Testis (tissue), 3 donors: Measurements from ENCODE around the gene TLN1. TPM values are rescaled to one million over a fixed set of nuclear protein-coding genes. Genes with fewer than 3 reads are reported as not detected.

Experiments used
- DNase-seq: peaks from one replicate; pipeline ENCODE4 v3.0.0-alpha.2; 2019
- H3K27ac ChIP-seq, 2 donors: fragments of 200-600 bp; sonication (generic); one replicate each; pipeline ENCODE4 v1.5.1; 2019
- H3K27me3 ChIP-seq: fragments of 200-600 bp; sonication (generic); one replicate; pipeline ENCODE4 v1.5.1; 2019
- H3K36me3 ChIP-seq: fragments of 200-600 bp; sonication (generic); one replicate; pipeline ENCODE4 v1.5.1; 2017; ENCODE audit warnings: low read depth; ENCODE audit errors: missing control alignments
- H3K4me1 ChIP-seq: fragments of 200-600 bp; sonication (generic); one replicate; pipeline ENCODE4 v1.5.1; 2019
- H3K4me3 ChIP-seq, 2 donors: fragments of 200-600 bp; sonication (generic); one replicate each; pipeline ENCODE4 v1.5.1; 2017 to 2019
- H3K9me3 ChIP-seq: fragments of 200-600 bp; sonication (generic); one replicate; pipeline ENCODE4 v1.5.1; 2017
- POLR2A ChIP-seq: fragments of 450-650 bp; IDR thresholded peaks from one replicate; pipeline ENCODE4 v1.6.1; 2017; ENCODE audit warnings: antibody characterized with exemption, mild to moderate bottlenecking, moderate library complexity
- WGBS, 2 donors: methylation state at CpG; one replicate each; pipeline ENCODE4 v1.1.5; 2018; 5-methylcytosine and 5-hydroxymethylcytosine counted together
- intact Hi-C: fragments of 100-400 bp; cut with DNase I; formaldehyde crosslinking; loops from one replicate; pipeline ENCODE4 v1.15.1; 2023; ENCODE audit warnings: low total_unique reads
- polyA plus RNA-seq: library from polyadenylated mRNA; stranded (reverse); fragments of 350-450 nt; fragmentation: Illumina TruSeq; extraction: RNeasy Lipid Tissue Mini Kit (QIAGEN cat#74804); gene quantifications from one replicate; pipeline ENCODE4 v1.2.3, GENCODE V29; 2014; ENCODE audit warnings: low read depth, low replicate concordance; ENCODE audit not compliant: insufficient read depth
- total RNA-seq, 2 donors: library from RNA; depleted of rRNA; stranded (reverse); fragments of >200 nt; gene quantifications; one replicate each; pipeline ENCODE4 v1.2.3, GENCODE V29; 2016
- TF ChIP-seq, protein P1 (sequence below), 3 experiments: fragments of 450-650 bp in 2 of 3; fragments of 200-600 bp in 1 of 3; sonication (generic) in 1 of 3; IDR thresholded peaks; one replicate each; pipeline ENCODE4 v1.5.1; 2016 to 2019; ENCODE audit warnings: antibody characterized with exemption in 3 of 3, mild to moderate bottlenecking in 2 of 3, moderate library complexity in 1 of 3

TLN1 gene
- total and polyA plus RNA-seq, 3 donors from 2014 or later: 134 to 201 (median 171) TPM

DNA sequence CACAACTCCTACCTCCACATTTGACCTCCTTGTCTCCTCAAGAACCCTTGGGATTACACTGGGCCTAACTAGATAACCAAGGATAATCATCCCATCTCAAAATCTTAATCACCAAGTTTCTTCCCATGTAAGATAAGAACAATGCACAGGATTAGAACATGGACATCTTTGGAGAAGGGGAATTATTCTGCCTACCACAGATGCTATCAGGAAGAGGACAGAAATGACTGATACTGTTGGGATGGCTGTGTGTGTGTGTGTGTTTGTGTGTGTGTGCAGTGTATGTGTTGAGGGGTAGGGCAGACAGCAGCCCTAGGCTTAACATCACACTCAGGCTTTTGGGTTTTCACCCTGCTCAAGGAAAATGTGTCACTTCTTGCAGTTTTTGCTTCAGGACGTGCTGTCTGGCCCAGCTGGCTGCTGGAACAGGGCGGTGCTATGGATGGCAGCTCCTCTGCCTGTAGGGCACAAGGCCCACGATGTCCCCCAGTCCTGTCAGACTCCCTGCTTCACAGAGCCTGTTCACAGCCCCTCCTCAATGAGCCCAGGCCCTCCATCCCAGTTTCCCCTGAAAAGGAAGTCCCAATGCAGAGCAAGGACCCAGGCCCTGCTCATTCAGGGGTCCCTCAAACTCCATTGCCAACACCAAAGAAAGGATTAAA lies 50.5 kb downstream of the TLN1 start:
- Histone ChIP-seq H3K27me3 (no peaks in the 10 kb centered on the region), H3K4me3 (no peak overlapping the region), H3K9me3 (no peaks in the 10 kb centered on the region), H3K27ac (no peak overlapping the region), H3K4me1 (peaks cover 13% of the 10 kb centered on the region), H3K36me3 (no peaks in the 10 kb centered on the region)
- intact Hi-C loops: no loop called here
- DNase-seq: no peak
- TF ChIP-seq, protein P1, sequence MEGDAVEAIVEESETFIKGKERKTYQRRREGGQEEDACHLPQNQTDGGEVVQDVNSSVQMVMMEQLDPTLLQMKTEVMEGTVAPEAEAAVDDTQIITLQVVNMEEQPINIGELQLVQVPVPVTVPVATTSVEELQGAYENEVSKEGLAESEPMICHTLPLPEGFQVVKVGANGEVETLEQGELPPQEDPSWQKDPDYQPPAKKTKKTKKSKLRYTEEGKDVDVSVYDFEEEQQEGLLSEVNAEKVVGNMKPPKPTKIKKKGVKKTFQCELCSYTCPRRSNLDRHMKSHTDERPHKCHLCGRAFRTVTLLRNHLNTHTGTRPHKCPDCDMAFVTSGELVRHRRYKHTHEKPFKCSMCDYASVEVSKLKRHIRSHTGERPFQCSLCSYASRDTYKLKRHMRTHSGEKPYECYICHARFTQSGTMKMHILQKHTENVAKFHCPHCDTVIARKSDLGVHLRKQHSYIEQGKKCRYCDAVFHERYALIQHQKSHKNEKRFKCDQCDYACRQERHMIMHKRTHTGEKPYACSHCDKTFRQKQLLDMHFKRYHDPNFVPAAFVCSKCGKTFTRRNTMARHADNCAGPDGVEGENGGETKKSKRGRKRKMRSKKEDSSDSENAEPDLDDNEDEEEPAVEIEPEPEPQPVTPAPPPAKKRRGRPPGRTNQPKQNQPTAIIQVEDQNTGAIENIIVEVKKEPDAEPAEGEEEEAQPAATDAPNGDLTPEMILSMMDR (IDR thresholded peaks at IDR 0.05): no peak
- TF ChIP-seq POLR2A: no peak
- 68 to 89% methylated on average over 3 of the region's 3 CpGs for WGBS, 2 donors

DNA sequence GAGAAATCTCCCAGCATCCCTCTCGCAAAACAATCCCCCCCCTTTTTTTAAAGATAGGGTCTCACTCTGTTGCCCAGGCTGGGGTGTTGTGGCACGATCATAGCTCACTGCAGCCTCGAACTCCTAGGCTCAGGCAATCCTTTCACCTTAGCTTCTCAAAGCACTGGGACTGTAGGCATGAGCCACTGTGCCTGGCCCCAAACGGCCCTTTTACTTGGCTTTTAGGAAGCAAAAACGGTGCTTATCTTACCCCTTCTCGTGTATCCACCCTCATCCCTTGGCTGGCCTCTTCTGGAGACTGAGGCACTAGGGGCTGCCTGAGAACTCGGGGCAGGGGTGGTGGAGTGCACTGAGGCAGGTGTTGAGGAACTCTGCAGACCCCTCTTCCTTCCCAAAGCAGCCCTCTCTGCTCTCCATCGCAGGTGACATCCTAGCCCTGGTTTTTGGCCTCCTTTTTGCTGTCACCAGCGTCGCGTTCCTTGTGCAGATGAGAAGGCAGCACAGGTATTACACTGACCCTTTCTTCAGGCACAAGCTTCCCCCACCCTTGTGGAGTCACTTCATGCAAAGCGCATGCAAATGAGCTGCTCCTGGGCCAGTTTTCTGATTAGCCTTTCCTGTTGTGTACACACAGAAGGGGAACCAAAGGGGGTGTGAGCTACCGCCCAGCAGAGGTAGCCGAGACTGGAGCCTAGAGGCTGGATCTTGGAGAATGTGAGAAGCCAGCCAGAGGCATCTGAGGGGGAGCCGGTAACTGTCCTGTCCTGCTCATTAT lies 51.5 kb downstream of the TLN1 start:
- no peak for TF ChIP-seq POLR2A
- TF ChIP-seq, protein P1 (IDR thresholded peaks at IDR 0.05): no peak
- H3K27me3 ChIP-seq: no peaks in the 10 kb centered on the region
- no peak overlapping the region for H3K27ac ChIP-seq
- no peak overlapping the region for H3K4me3 ChIP-seq
- DNase-seq: no peak
- peaks cover 7% of the 10 kb centered on the region for H3K4me1 ChIP-seq
- 64% methylated on average over 11 to 15 of the region's 15 CpGs for WGBS, 2 donors
- intact Hi-C loops: no loop called here
- H3K36me3 ChIP-seq: no peaks in the 10 kb centered on the region
- no peaks in the 10 kb centered on the region for H3K9me3 ChIP-seq

DNA sequence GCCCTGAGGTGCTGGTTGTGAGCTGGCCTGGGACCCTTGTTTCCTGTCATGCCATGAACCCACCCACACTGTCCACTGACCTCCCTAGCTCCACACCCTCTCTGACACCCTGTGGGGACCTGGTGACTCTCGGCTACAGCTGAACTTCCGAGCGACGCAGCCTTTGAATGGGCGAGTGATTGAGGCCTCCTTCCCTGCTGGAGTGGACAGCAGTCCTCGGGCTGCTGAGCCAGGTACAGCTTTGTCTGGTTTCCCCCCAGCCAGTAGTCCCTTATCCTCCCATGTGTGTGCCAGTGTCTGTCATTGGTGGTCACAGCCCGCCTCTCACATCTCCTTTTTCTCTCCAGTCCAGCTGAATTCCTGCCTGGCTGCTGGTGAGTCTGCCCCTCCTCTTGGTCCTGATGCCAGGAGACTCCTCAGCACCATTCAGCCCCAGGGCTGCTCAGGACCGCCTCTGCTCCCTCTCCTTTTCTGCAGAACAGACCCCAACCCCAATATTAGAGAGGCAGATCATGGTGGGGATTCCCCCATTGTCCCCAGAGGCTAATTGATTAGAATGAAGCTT lies 52.1 kb downstream of the TLN1 start:
- Histone ChIP-seq H3K27ac (no peak overlapping the region), H3K4me1 (peaks cover 3% of the 10 kb centered on the region), H3K9me3 (no peaks in the 10 kb centered on the region), H3K27me3 (no peaks in the 10 kb centered on the region), H3K36me3 (no peaks in the 10 kb centered on the region), H3K4me3 (no peak overlapping the region)
- TF ChIP-seq POLR2A: no peak
- TF ChIP-seq, protein P1 (IDR thresholded peaks at IDR 0.05): no peak
- no peak for DNase-seq
- WGBS, 2 donors: 84 to 96% methylated on average over 8 of the region's 8 CpGs
- intact Hi-C loops: no loop called here

DNA sequence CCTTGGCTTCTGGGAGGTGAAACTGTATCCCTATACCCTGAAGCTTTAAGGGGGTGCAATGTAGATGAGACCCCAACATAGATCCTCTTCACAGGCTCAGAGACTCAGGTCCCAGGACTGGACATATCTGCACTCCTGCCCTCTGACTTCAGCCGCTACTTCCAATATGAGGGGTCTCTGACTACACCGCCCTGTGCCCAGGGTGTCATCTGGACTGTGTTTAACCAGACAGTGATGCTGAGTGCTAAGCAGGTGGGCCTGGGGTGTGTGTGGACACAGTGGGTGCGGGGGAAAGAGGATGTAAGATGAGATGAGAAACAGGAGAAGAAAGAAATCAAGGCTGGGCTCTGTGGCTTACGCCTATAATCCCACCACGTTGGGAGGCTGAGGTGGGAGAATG lies 52.9 kb downstream of the TLN1 start:
- no peak overlapping the region for H3K27ac ChIP-seq
- H3K27me3 ChIP-seq: no peaks in the 10 kb centered on the region
- no peak for DNase-seq
- no peaks in the 10 kb centered on the region for H3K9me3 ChIP-seq
- H3K36me3 ChIP-seq: no peaks in the 10 kb centered on the region
- TF ChIP-seq POLR2A: no peak
- TF ChIP-seq, protein P1 (IDR thresholded peaks at IDR 0.05): no peak
- H3K4me1 ChIP-seq: peaks cover 3% of the 10 kb centered on the region
- intact Hi-C loops: no loop called here
- no peak overlapping the region for H3K4me3 ChIP-seq
- WGBS, 2 donors: 90% methylated on average over 5 of the region's 5 CpGs
